Activated CD8-positive, alpha-beta memory T cell treated with anti-CD3 and anti-CD28 coated beads, Interleukin-2, amount 50 U/mL, for 1 hour (primary cell): ENCODE measurements around the gene PDE8B.

ENCODE experiments used
- DNase-seq: peaks from one replicate; pipeline ENCODE4 v3.0.0-alpha.2; 2020; ENCODE audit errors: extremely low read depth

The PDE8B gene

GRCh38 chr5:77210091-77210963 is at the start of gene PDE8B:
PDE8B (plus strand) TSS chr5:77210680; CDS start chr5:77210926, 246 bp downstream.
- no peak for DNase-seq

- no peak for DNase-seq
Measured at GRCh38 chr5:77163453-77163852, 47.0 kb upstream of the PDE8B start.

GRCh38 chr5:77167063-77167462 is 43.4 kb upstream of the PDE8B start:
- no peak for DNase-seq

- DNase-seq, result no peak
Measured at GRCh38 chr5:77167695-77168121, 42.8 kb upstream of the PDE8B start.

- DNase-seq, result no peak
Measured at GRCh38 chr5:77168161-77168878, 42.2 kb upstream of the PDE8B start.

GRCh38 chr5:77168879-77169244 is 41.6 kb upstream of the PDE8B start:
- no peak for DNase-seq

- no peak for DNase-seq
Measured at GRCh38 chr5:77170196-77170890, 40.1 kb upstream of the PDE8B start.

GRCh38 chr5:77171141-77171910 is 39.2 kb upstream of the PDE8B start:
- no peak for DNase-seq

- no peak for DNase-seq
Measured at GRCh38 chr5:77172713-77173328, 37.7 kb upstream of the PDE8B start.

- DNase-seq, result no peak
Measured at GRCh38 chr5:77174526-77174925, 36.0 kb upstream of the PDE8B start.

GRCh38 chr5:77175231-77175630 is 35.2 kb upstream of the PDE8B start:
- DNase-seq, result no peak

GRCh38 chr5:77176429-77176828 is 34.1 kb upstream of the PDE8B start:
- no peak for DNase-seq

- no peak for DNase-seq
Measured at GRCh38 chr5:77177576-77177975, 32.9 kb upstream of the PDE8B start.

- no peak for DNase-seq
Measured at GRCh38 chr5:77180167-77181081, 30.1 kb upstream of the PDE8B start.

GRCh38 chr5:77181173-77181572 is 29.3 kb upstream of the PDE8B start:
- no peak for DNase-seq

GRCh38 chr5:77181596-77182304 is 28.7 kb upstream of the PDE8B start:
- no peak for DNase-seq

GRCh38 chr5:77182367-77182766 is 28.1 kb upstream of the PDE8B start:
- DNase-seq, result no peak

- DNase-seq, result no peak
Measured at GRCh38 chr5:77186652-77187370, 23.7 kb upstream of the PDE8B start.

- no peak for DNase-seq
Measured at GRCh38 chr5:77189421-77189820, 21.1 kb upstream of the PDE8B start.
